Suprapubic skin (tissue), 4 donors: Measurements from ENCODE around the gene USP3. TPM values are rescaled to one million over a fixed set of nuclear protein-coding genes. Genes with fewer than 3 reads are reported as not detected.

Source experiments
- DNase-seq, 2 donors: peaks; one replicate each; pipeline ENCODE4 v3.0.0-alpha.2; 2019; ENCODE audit warnings: low spot score in 2 of 2
- H3K27ac ChIP-seq: fragments of 200-600 bp; sonication (generic); one replicate; pipeline ENCODE4 v1.5.1; 2019
- H3K27me3 ChIP-seq: fragments of 200-600 bp; sonication (generic); one replicate; pipeline ENCODE4 v1.5.1; 2019
- H3K36me3 ChIP-seq: fragments of 200-600 bp; sonication (generic); one replicate; pipeline ENCODE4 v1.5.1; 2019
- H3K4me1 ChIP-seq: fragments of 200-600 bp; sonication (generic); one replicate; pipeline ENCODE4 v1.5.1; 2019
- H3K4me3 ChIP-seq: fragments of 200-600 bp; sonication (generic); one replicate; pipeline ENCODE4 v1.5.1; 2019; ENCODE audit warnings: mild to moderate bottlenecking
- H3K9me3 ChIP-seq: fragments of 200-600 bp; sonication (generic); one replicate; pipeline ENCODE4 v1.5.1; 2019
- CTCF ChIP-seq, 2 donors: fragments of 200-600 bp in 1 of 2; fragments of 450-650 bp in 1 of 2; sonication (generic) in 1 of 2; IDR thresholded peaks; one replicate each; pipeline ENCODE4 v1.5.1; 2016 to 2019; ENCODE audit warnings: antibody characterized with exemption in 2 of 2, mild to moderate bottlenecking in 1 of 2, moderate library complexity in 1 of 2
- EP300 ChIP-seq: sonication (generic); formaldehyde crosslinking; IDR thresholded peaks from one replicate; pipeline ENCODE4 v1.6.1; 2017; ENCODE audit warnings: antibody characterized with exemption
- POLR2A ChIP-seq, 2 donors: fragments of 450-650 bp; IDR thresholded peaks; one replicate each; pipeline ENCODE4 v1.6.1; 2017; ENCODE audit warnings: antibody characterized with exemption in 2 of 2, mild to moderate bottlenecking in 2 of 2, moderate library complexity in 2 of 2
- POLR2AphosphoS5 ChIP-seq, 3 donors: sonication (generic); formaldehyde crosslinking; IDR thresholded peaks; one replicate each; pipeline ENCODE4 v1.6.1; 2017; ENCODE audit warnings: antibody characterized with exemption in 3 of 3
- WGBS: methylation state at CpG from one replicate; pipeline ENCODE4 v1.1.5; 2018; 5-methylcytosine and 5-hydroxymethylcytosine counted together
- total RNA-seq, 4 donors: library from RNA; depleted of rRNA; stranded (reverse); fragments of >200 nt; gene quantifications; one replicate each; pipeline ENCODE4 v1.1.0, GENCODE V29; 2016

Gene USP3
- total RNA-seq, 4 donors from 2014 or later, result 43.2 to 105 (median 48.0) TPM

- 95% methylated on average over 5 of the region's 5 CpGs for WGBS
- H3K27ac ChIP-seq, result no peak overlapping the region
- DNase-seq, result no peak
- peaks cover 90% of the 10 kb centered on the region for H3K4me1 ChIP-seq
- no peaks in the 10 kb centered on the region for H3K36me3 ChIP-seq
- no peak for TF ChIP-seq CTCF (IDR thresholded peaks at IDR 0.05)
- no peak for TF ChIP-seq POLR2A (IDR thresholded peaks at IDR 0.05)
- TF ChIP-seq EP300, result no peak
- TF ChIP-seq POLR2AphosphoS5 (IDR thresholded peaks at IDR 0.05), result no peak
- no peaks in the 10 kb centered on the region for H3K9me3 ChIP-seq
- H3K27me3 ChIP-seq, result no peaks in the 10 kb centered on the region
- no peak overlapping the region for H3K4me3 ChIP-seq
Observed at GRCh38 chr15:63512148-63512547, 7.8 kb downstream of the USP3 start.

GRCh38 chr15:63513271-63513670 is 8.9 kb downstream of the USP3 start:
- no peaks in the 10 kb centered on the region for H3K9me3 ChIP-seq
- DNase-seq, result no peak
- no peak overlapping the region for H3K4me3 ChIP-seq
- WGBS, result 93% methylated on average over 6 of the region's 6 CpGs
- TF ChIP-seq POLR2A (IDR thresholded peaks at IDR 0.05) (no peak), POLR2AphosphoS5 (IDR thresholded peaks at IDR 0.05) (no peak), CTCF (IDR thresholded peaks at IDR 0.05) (no peak), EP300 (no peak)
- H3K4me1 ChIP-seq, result peaks cover 90% of the 10 kb centered on the region
- H3K27me3 ChIP-seq, result no peaks in the 10 kb centered on the region
- no peak overlapping the region for H3K27ac ChIP-seq
- no peaks in the 10 kb centered on the region for H3K36me3 ChIP-seq

GRCh38 chr15:63513728-63514127 is 9.3 kb downstream of the USP3 start:
- H3K4me1 ChIP-seq, result peaks cover 89% of the 10 kb centered on the region

GRCh38 chr15:63514531-63514943 is 10.1 kb downstream of the USP3 start:
- Histone ChIP-seq H3K27me3 (no peaks in the 10 kb centered on the region), H3K4me1 (peaks cover 87% of the 10 kb centered on the region), H3K36me3 (no peaks in the 10 kb centered on the region), H3K27ac (peak overlapping the region; percentile 36), H3K9me3 (no peaks in the 10 kb centered on the region), H3K4me3 (no peak overlapping the region)
- WGBS, result 15% methylated on average over 1 of the region's 1 CpG
- DNase-seq, result no peak
- no peak for TF ChIP-seq POLR2A (IDR thresholded peaks at IDR 0.05)
- TF ChIP-seq EP300, result no peak
- TF ChIP-seq CTCF (IDR thresholded peaks at IDR 0.05), result no peak
- no peak for TF ChIP-seq POLR2AphosphoS5 (IDR thresholded peaks at IDR 0.05)

More at GRCh38 chr15:63513728-63514127, 9.3 kb downstream of the USP3 start:
- H3K4me3 ChIP-seq, result no peak overlapping the region
- no peak overlapping the region for H3K27ac ChIP-seq
- H3K36me3 ChIP-seq, result no peaks in the 10 kb centered on the region
- 80% methylated on average over 3 of the region's 3 CpGs for WGBS
- no peaks in the 10 kb centered on the region for H3K9me3 ChIP-seq
- no peak for TF ChIP-seq POLR2AphosphoS5 (IDR thresholded peaks at IDR 0.05)
- H3K27me3 ChIP-seq, result no peaks in the 10 kb centered on the region
- DNase-seq, result no peak

- H3K27me3 ChIP-seq, result no peaks in the 10 kb centered on the region
- TF ChIP-seq POLR2A (IDR thresholded peaks at IDR 0.05), result no peak
- TF ChIP-seq EP300, result no peak
- no peak for TF ChIP-seq CTCF (IDR thresholded peaks at IDR 0.05)
- TF ChIP-seq POLR2AphosphoS5 (IDR thresholded peaks at IDR 0.05), result no peak
- H3K27ac ChIP-seq, result no peak overlapping the region
- H3K4me3 ChIP-seq, result no peak overlapping the region
- no peaks in the 10 kb centered on the region for H3K9me3 ChIP-seq
- peaks cover 90% of the 10 kb centered on the region for H3K4me1 ChIP-seq
- H3K36me3 ChIP-seq, result no peaks in the 10 kb centered on the region
- DNase-seq, result no peak
Observed at GRCh38 chr15:63517202-63517601, 12.8 kb downstream of the USP3 start.

- Histone ChIP-seq H3K4me3 (no peak overlapping the region), H3K9me3 (no peaks in the 10 kb centered on the region), H3K27me3 (no peaks in the 10 kb centered on the region), H3K36me3 (no peaks in the 10 kb centered on the region), H3K27ac (no peak overlapping the region), H3K4me1 (peaks cover 90% of the 10 kb centered on the region)
- no peak for DNase-seq
- 75% methylated on average over 1 of the region's 1 CpG for WGBS
- TF ChIP-seq POLR2AphosphoS5 (IDR thresholded peaks at IDR 0.05) (no peak), EP300 (no peak), POLR2A (IDR thresholded peaks at IDR 0.05) (no peak), CTCF (IDR thresholded peaks at IDR 0.05) (no peak)
Observed at GRCh38 chr15:63517628-63518027, 13.2 kb downstream of the USP3 start.
